Right lobe of liver (tissue), 6 donors: ENCODE results near the gene OPRL1. TPM values are rescaled to one million over a fixed set of nuclear protein-coding genes. Genes with fewer than 3 reads are reported as not detected.

Experiments
- ATAC-seq, 4 donors: fragments of 200-7000 bp; cut with Tn5 transposase; one replicate each; pipeline ENCODE4 v1.9.1; 2020; ENCODE audit warnings: mild to moderate bottlenecking in 4 of 4, moderate library complexity in 4 of 4
- DNase-seq, 3 donors: peaks; one replicate each; pipeline ENCODE4 v3.0.0-alpha.2; 2020
- H3K27ac ChIP-seq, 3 donors: fragments of 200-600 bp; one replicate each; pipeline ENCODE4 v1.8.0; 2022
- H3K27me3 ChIP-seq, 2 donors: fragments of 200-600 bp; one replicate each; pipeline ENCODE4 v1.8.0; 2022
- H3K36me3 ChIP-seq, 4 donors: fragments of 200-600 bp; sonication (generic) in 1 of 4; one replicate each; pipeline versions ENCODE4 v1.5.1 to v1.8.0; 2017 to 2022; ENCODE audit warnings: control low read depth in 1 of 4
- H3K4me1 ChIP-seq, 4 donors: fragments of 200-600 bp; sonication (generic) in 1 of 4; one replicate each; pipeline versions ENCODE4 v1.5.1 to v1.8.0; 2017 to 2022; ENCODE audit warnings: control low read depth in 1 of 4
- H3K4me3 ChIP-seq, 3 donors: fragments of 200-600 bp; one replicate each; pipeline ENCODE4 v1.8.0; 2022
- H3K9me3 ChIP-seq, 4 donors: fragments of 200-600 bp; sonication (generic) in 1 of 4; one replicate each; pipeline versions ENCODE4 v1.5.1 to v1.8.0; 2017 to 2022; ENCODE audit warnings: control low read depth in 1 of 4
- CTCF ChIP-seq, 4 donors: fragments of 200-600 bp in 3 of 4; fragments of 450-650 bp in 1 of 4; IDR thresholded peaks; one replicate each; pipeline versions ENCODE4 v1.5.1 to v1.8.0; 2016 to 2022; ENCODE audit warnings: antibody characterized with exemption in 4 of 4, mild to moderate bottlenecking in 2 of 4
- POLR2A ChIP-seq: fragments of 450-650 bp; IDR thresholded peaks from one replicate; pipeline ENCODE4 v1.6.1; 2017; ENCODE audit warnings: antibody characterized with exemption, mild to moderate bottlenecking
- WGBS: methylation state at CpG from one replicate; pipeline ENCODE4 v1.1.6; 2018; ENCODE audit warnings: low coverage, low lambda C conversion rate; ENCODE audit not compliant: insufficient coverage; ENCODE audit errors: missing lambda C conversion rate; 5-methylcytosine and 5-hydroxymethylcytosine counted together
- intact Hi-C, 2 donors: fragments of 100-400 bp; cut with DNase I; formaldehyde crosslinking; loops; one replicate each; pipeline versions ENCODE4 v1.11.2 to v1.14.1; 2022
- total RNA-seq, 6 experiments: library from RNA; depleted of rRNA in 2 of 6; stranded (reverse); fragments of >200 nt in 2 of 6; fragmentation: NEBNext Ultra II Directional in 3 of 6; extraction: Animal tissue kit (Norgen Biotek cat#: 25700) in 3 of 6; gene quantifications; one replicate each; pipeline versions ENCODE4 v1.1.0 to v1.2.4, GENCODE V29; 2016 to 2023
- donor health status: DM: no; HTN: yes; CAD: no.
- donor health status: DM: no; HTN: no; CAD: no.
- donor health status: DM: no; HTN: no; CAD: no.
- donor health status: DM: no; HTN: yes; CAD: no.
- donor health status: DM: no; HTN: yes; CAD: no.

Gene OPRL1
- total RNA-seq, 6 experiments from 2014 or later, result 0.13 to 0.32 (median 0.25) TPM; not detected in 1

DNA sequence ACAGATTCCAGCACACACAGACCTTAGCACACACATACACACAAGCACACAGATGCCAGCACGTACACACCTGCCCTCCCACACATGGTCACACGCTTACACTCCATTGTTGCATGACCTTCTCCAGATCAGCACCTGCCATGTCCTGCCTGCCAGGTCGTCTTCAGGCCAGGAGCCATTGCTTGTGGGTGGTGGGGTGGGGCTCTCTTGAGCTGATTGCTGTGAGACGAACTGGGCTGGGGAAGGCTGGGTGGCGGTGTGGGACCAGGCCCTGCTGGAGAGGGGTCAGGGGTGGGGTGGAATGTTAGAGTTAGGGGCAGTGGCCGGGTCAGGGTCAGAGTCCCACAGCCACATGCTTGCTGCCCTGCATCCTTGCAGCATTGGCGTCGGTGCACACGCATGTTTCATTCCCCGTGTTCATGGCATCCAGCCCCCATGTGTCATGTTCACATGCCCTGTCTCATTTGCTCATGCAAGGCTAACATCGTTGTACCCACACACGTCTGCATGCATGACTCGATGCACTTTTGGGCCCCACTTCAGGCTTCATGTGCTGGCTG, 34.0 kb downstream of the OPRL1 start:
- H3K9me3 ChIP-seq, result no peaks in the 10 kb centered on the region
- no peaks in the 10 kb centered on the region for H3K36me3 ChIP-seq
- H3K27ac ChIP-seq, result no peak overlapping the region
- intact Hi-C loops, result no loop called here
- WGBS, result 75% methylated on average over 10 of the region's 13 CpGs
- no peaks in the 10 kb centered on the region for H3K4me1 ChIP-seq
- DNase-seq (peak in 2 of 3 donors; percentile 20 to 28), ATAC-seq (no peak)
- H3K4me3 ChIP-seq, result no peak overlapping the region
- H3K27me3 ChIP-seq, result no peaks in the 10 kb centered on the region
- TF ChIP-seq POLR2A (no peak), CTCF (IDR thresholded peaks at IDR 0.05) (no peak)

- intact Hi-C loops, result no loop called here
- no peaks in the 10 kb centered on the region for H3K9me3 ChIP-seq
- no peaks in the 10 kb centered on the region for H3K36me3 ChIP-seq
- peak in 2 of 3 donors; percentile 33 to 44 for DNase-seq
- 80% methylated on average over 1 of the region's 14 CpGs for WGBS
- TF ChIP-seq CTCF (IDR thresholded peaks at IDR 0.05) (no peak), POLR2A (no peak)
- no peak overlapping the region for H3K4me3 ChIP-seq
- H3K27ac ChIP-seq, result no peak overlapping the region
- H3K4me1 ChIP-seq, result no peaks in the 10 kb centered on the region
- H3K27me3 ChIP-seq, result no peaks in the 10 kb centered on the region
- ATAC-seq, result no peak
Observed at GRCh38 chr20:64114356-64114971, 34.6 kb downstream of the OPRL1 start.

- H3K4me3 ChIP-seq, result no peak overlapping the region
- 65% methylated on average over 9 of the region's 14 CpGs for WGBS
- H3K36me3 ChIP-seq, result no peaks in the 10 kb centered on the region
- H3K9me3 ChIP-seq, result no peaks in the 10 kb centered on the region
- intact Hi-C loops, result no loop called here
- TF ChIP-seq POLR2A, result no peak
- TF ChIP-seq CTCF (IDR thresholded peaks at IDR 0.05), result no peak
- peak in 2 of 3 donors; percentile 24 to 35 for DNase-seq
- ATAC-seq, result no peak
- H3K4me1 ChIP-seq, result no peaks in the 10 kb centered on the region
- no peak overlapping the region for H3K27ac ChIP-seq
- no peaks in the 10 kb centered on the region for H3K27me3 ChIP-seq
Observed at GRCh38 chr20:64115171-64115911, 35.5 kb downstream of the OPRL1 start.

GRCh38 chr20:64116016-64116415, 36.1 kb downstream of the OPRL1 start:
- DNase-seq (peak in 1 of 3 donors; percentile 31), ATAC-seq (no peak)
- no peak for TF ChIP-seq POLR2A
- TF ChIP-seq CTCF (IDR thresholded peaks at IDR 0.05), result no peak
- Histone ChIP-seq H3K27me3 (no peaks in the 10 kb centered on the region), H3K9me3 (no peaks in the 10 kb centered on the region), H3K36me3 (no peaks in the 10 kb centered on the region), H3K4me1 (no peaks in the 10 kb centered on the region), H3K27ac (no peak overlapping the region), H3K4me3 (no peak overlapping the region)
- intact Hi-C loops, result no loop called here
- WGBS, result 90% methylated on average over 14 of the region's 21 CpGs
